Measurements from ENCODE around the gene DLGAP1.

- no peak for TF ChIP-seq CTCF (IDR thresholded peaks at IDR 0.05; ENCODE audit: low read length)
- no peak for TF ChIP-seq EZH2 (IDR thresholded peaks at IDR 0.05; ENCODE audit: borderline replicate concordance, low read length)
Observed at GRCh38 chr18:3864669-3865298, 590.3 kb downstream of the DLGAP1 start.

All from OCI-LY1 (cell line).